MM.1S (cell line): ENCODE measurements around the gene PRR13.

Experiments
- DNase-seq: peaks from one replicate; pipeline ENCODE4 v3.0.0-alpha.2; 2015
- H2AFZ ChIP-seq: fragments of 300-600 bp; sonication (generic); 2 replicates; pipeline ENCODE4 v1.6.0; 2016; ENCODE audit warnings: antibody characterized with exemption, low read length
- H3F3A ChIP-seq: fragments of 300-600 bp; sonication (generic); 2 replicates; pipeline ENCODE4 v1.6.1; 2016; ENCODE audit warnings: mild to moderate bottlenecking, antibody characterized with exemption, low read length, moderate library complexity, mixed read lengths; ENCODE audit not compliant: insufficient read depth
- H3K27ac ChIP-seq: fragments of 300-600 bp; sonication (generic); 2 replicates; pipeline ENCODE4 v1.5.1; 2016; ENCODE audit warnings: mild to moderate bottlenecking, low read length
- H3K27me3 ChIP-seq: fragments of 300-600 bp; sonication (generic); replicated peaks from 2 replicates; pipeline ENCODE4 v1.6.0; 2016; ENCODE audit warnings: low read length; ENCODE audit not compliant: insufficient read depth
- H3K36me3 ChIP-seq: fragments of 300-600 bp; sonication (generic); replicated peaks from 2 replicates; pipeline ENCODE4 v1.6.1; 2016; ENCODE audit warnings: mild to moderate bottlenecking, low read length, mixed read lengths; ENCODE audit not compliant: insufficient read depth
- H3K4me1 ChIP-seq: fragments of 300-600 bp; sonication (generic); 2 replicates; pipeline ENCODE4 v1.6.1; 2016; ENCODE audit warnings: low read length, mixed read lengths
- H3K4me2 ChIP-seq: fragments of 300-600 bp; sonication (generic); 2 replicates; pipeline ENCODE4 v1.6.0; 2016; ENCODE audit warnings: low read depth, low read length
- H3K4me3 ChIP-seq: fragments of 300-600 bp; sonication (generic); 2 replicates; pipeline ENCODE4 v1.5.1; 2016; ENCODE audit warnings: low read length, mixed read lengths
- H3K79me2 ChIP-seq: fragments of 300-600 bp; sonication (generic); 2 replicates; pipeline ENCODE4 v1.6.1; 2016; ENCODE audit warnings: mixed run types, low read length, mixed read lengths
- H3K9ac ChIP-seq: fragments of 300-600 bp; sonication (generic); 2 replicates; pipeline ENCODE4 v1.6.1; 2016; ENCODE audit warnings: low read length, mixed read lengths
- H3K9me2 ChIP-seq: fragments of 300-600 bp; sonication (generic); replicated peaks from 2 replicates; pipeline ENCODE4 v1.6.1; 2016; ENCODE audit warnings: mild to moderate bottlenecking, low read length, mixed read lengths; ENCODE audit not compliant: insufficient read depth
- H3K9me3 ChIP-seq: fragments of 300-600 bp; sonication (generic); replicated peaks from 2 replicates; pipeline ENCODE4 v1.6.1; 2016; ENCODE audit warnings: mild to moderate bottlenecking, low read length, mixed read lengths; ENCODE audit not compliant: insufficient read depth
- H4K20me1 ChIP-seq: fragments of 300-600 bp; sonication (generic); 2 replicates; pipeline ENCODE4 v1.6.1; 2016; ENCODE audit warnings: mild to moderate bottlenecking, low read length, moderate library complexity, mixed read lengths; ENCODE audit not compliant: insufficient read depth
- CTCF ChIP-seq: fragments of 300-600 bp; sonication (generic); IDR thresholded peaks from 2 replicates; pipeline ENCODE4 v1.5.1; 2016; ENCODE audit warnings: antibody characterized with exemption, low read length, mixed read lengths
- EZH2 ChIP-seq: fragments of 300-600 bp; sonication (generic); optimal IDR thresholded peaks from 2 replicates; pipeline ENCODE3; 2017; ENCODE audit warnings: low read depth, mild to moderate bottlenecking, antibody characterized with exemption, low read length, mixed read lengths
- EZH2phosphoT487 ChIP-seq: fragments of 300-600 bp; sonication (generic); IDR thresholded peaks from 2 replicates; pipeline ENCODE4 v1.6.1; 2018; ENCODE audit warnings: antibody characterized with exemption, low read length

The PRR13 gene

GRCh38 chr12:53425515-53426150, 15.9 kb upstream of the PRR13 start:
- H3F3A ChIP-seq, result no peaks in the 10 kb centered on the region
- no peaks in the 10 kb centered on the region for H3K79me2 ChIP-seq
- no peak overlapping the region for H3K27ac ChIP-seq
- H4K20me1 ChIP-seq, result no peaks in the 10 kb centered on the region
- H2AFZ ChIP-seq, result no peak overlapping the region
- H3K36me3 ChIP-seq, result no peaks in the 10 kb centered on the region
- H3K4me2 ChIP-seq, result no peak overlapping the region
- H3K4me1 ChIP-seq, result peaks cover 14% of the 10 kb centered on the region
- H3K9me3 ChIP-seq, result no peaks in the 10 kb centered on the region
- TF ChIP-seq EZH2 (no peak), EZH2phosphoT487 (no peak), CTCF (no peak)
- H3K9ac ChIP-seq, result no peak overlapping the region
- no peaks in the 10 kb centered on the region for H3K9me2 ChIP-seq
- no peaks in the 10 kb centered on the region for H3K27me3 ChIP-seq
- no peak overlapping the region for H3K4me3 ChIP-seq
- no peak for DNase-seq

DNA sequence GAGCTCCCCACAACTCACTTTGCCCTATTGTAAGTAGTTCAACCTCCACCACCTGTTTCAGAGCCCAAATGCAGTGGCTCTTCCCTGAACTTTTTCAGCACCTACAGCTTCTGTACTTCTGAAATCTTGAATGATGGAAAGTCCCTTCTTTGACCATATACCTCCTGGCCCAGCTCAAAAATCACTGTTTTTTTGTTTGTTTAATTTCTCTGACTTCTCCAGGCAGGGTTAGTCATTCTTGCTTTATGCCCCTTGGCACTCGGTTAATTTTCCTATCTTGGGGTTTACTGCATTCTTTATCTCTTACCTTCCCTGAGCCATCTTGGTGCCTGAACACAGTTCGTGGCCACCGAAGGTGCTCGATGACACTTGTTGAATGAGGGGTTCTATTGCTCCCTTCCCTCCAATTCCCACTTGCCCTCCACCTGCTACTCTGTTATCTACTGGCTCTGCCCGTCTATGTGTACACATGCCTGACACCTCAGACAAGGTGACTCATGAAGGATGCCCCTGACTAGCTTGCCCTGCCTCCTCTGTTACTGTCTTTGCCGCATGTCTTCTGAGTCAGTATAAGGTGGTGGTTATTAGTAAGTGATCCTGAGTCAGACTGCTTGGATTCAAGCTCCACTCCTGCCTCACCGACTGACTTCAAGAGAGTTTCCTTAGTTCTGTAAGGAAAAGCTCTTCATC, 13.5 kb upstream of the PRR13 start:
- H3K36me3 ChIP-seq, result no peaks in the 10 kb centered on the region
- H2AFZ ChIP-seq, result no peak overlapping the region
- no peaks in the 10 kb centered on the region for H3K79me2 ChIP-seq
- no peaks in the 10 kb centered on the region for H3K27me3 ChIP-seq
- DNase-seq, result peak; percentile 41
- H4K20me1 ChIP-seq, result no peaks in the 10 kb centered on the region
- no peaks in the 10 kb centered on the region for H3K9me2 ChIP-seq
- peak overlapping the region; percentile 1; the same call in 1 of the 2 replicates for H3K4me2 ChIP-seq
- H3K9ac ChIP-seq, result no peak overlapping the region
- no peak overlapping the region for H3K27ac ChIP-seq
- H3F3A ChIP-seq, result no peaks in the 10 kb centered on the region
- H3K4me1 ChIP-seq, result peaks cover 10% of the 10 kb centered on the region
- TF ChIP-seq EZH2phosphoT487 (no peak), CTCF (no peak), EZH2 (no peak)
- no peak overlapping the region for H3K4me3 ChIP-seq
- H3K9me3 ChIP-seq, result no peaks in the 10 kb centered on the region

DNA sequence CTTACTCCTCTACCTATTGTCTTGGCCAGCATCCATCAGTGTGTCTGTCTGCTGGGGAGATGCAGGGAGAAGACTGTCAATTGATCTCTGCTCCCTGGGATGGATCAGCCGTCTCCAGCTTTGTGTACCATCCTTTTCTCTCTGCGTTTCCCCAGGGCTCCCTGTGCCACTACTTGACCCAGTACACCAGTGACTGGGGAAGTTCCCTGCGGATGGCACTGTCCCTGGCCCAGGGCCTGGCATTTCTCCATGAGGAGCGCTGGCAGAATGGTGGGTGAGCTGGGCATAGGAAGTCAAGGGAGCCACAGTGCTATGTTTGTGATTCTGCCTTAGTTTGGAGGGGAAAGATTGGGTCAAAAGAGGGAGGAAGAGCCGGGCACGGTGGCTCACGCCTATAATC, 12.8 kb upstream of the PRR13 start:
- Histone ChIP-seq H3K9me2 (no peaks in the 10 kb centered on the region), H3K4me1 (peaks cover 10% of the 10 kb centered on the region), H3F3A (no peaks in the 10 kb centered on the region), H2AFZ (no peak overlapping the region), H3K9ac (no peak overlapping the region), H3K4me2 (no peak overlapping the region), H4K20me1 (no peaks in the 10 kb centered on the region), H3K36me3 (no peaks in the 10 kb centered on the region), H3K9me3 (no peaks in the 10 kb centered on the region), H3K27ac (no peak overlapping the region), H3K27me3 (no peaks in the 10 kb centered on the region), H3K79me2 (no peaks in the 10 kb centered on the region), H3K4me3 (no peak overlapping the region)
- TF ChIP-seq CTCF (no peak), EZH2phosphoT487 (no peak), EZH2 (no peak)
- DNase-seq, result no peak
